Thymus (tissue), 11 donors: ENCODE results near the gene ITGA6. TPM values are rescaled to one million over a fixed set of nuclear protein-coding genes. Genes with fewer than 3 reads are reported as not detected.

Experiments used
- DNase-seq, 9 donors: peaks; one replicate each; pipeline ENCODE4 v3.0.0-alpha.2; 2013; ENCODE audit warnings: low spot score in 9 of 9, low read depth in 6 of 9, missing footprints in 1 of 9
- H3K27ac ChIP-seq, 2 donors: one replicate each; pipeline ENCODE4 v1.5.1; 2013; ENCODE audit warnings: control low read depth in 1 of 2, low read depth in 1 of 2, low read length in 1 of 2, mild to moderate bottlenecking in 1 of 2, moderate library complexity in 1 of 2
- H3K27me3 ChIP-seq, 2 donors: one replicate each; pipeline ENCODE4 v1.5.1; 2013; ENCODE audit warnings: low read length in 1 of 2; ENCODE audit not compliant: control insufficient read depth in 2 of 2, insufficient read depth in 1 of 2
- H3K36me3 ChIP-seq, 2 donors: one replicate each; pipeline ENCODE4 v1.5.1; 2013; ENCODE audit warnings: low read length in 1 of 2, mild to moderate bottlenecking in 1 of 2, moderate library complexity in 1 of 2; ENCODE audit not compliant: control insufficient read depth in 2 of 2, insufficient read depth in 2 of 2
- H3K4me1 ChIP-seq, 2 donors: one replicate each; pipeline ENCODE4 v1.5.1; 2013; ENCODE audit warnings: low read length in 2 of 2; ENCODE audit not compliant: control insufficient read depth in 2 of 2, insufficient read depth in 2 of 2
- H3K4me3 ChIP-seq, 2 donors: one replicate each; pipeline ENCODE4 v1.5.1; 2013; ENCODE audit warnings: low read length in 2 of 2, control low read depth in 1 of 2, mild to moderate bottlenecking in 1 of 2
- H3K9me3 ChIP-seq, 2 donors: one replicate each; pipeline ENCODE4 v1.5.1; 2013; ENCODE audit warnings: low read length in 1 of 2, mild to moderate bottlenecking in 1 of 2; ENCODE audit not compliant: control insufficient read depth in 2 of 2, insufficient read depth in 1 of 2
- WGBS: extraction: QIAGEN DNeasy Blood & Tissue Kit; methylation state at CpG from one replicate; pipeline ENCODE4 v1.1.7; 2013; 5-methylcytosine and 5-hydroxymethylcytosine counted together
- polyA plus RNA-seq: library from polyadenylated mRNA; stranded (reverse); fragments of 200-250 nt; gene quantifications from one replicate; pipeline ENCODE4 v1.2.3, GENCODE V29; 2013
- total RNA-seq: library from RNA; stranded (reverse); fragments of 120-200 nt; gene quantifications from one replicate; pipeline ENCODE4 v1.2.4, GENCODE V29; 2013
- donor health status: healthy.

The ITGA6 gene
- total and polyA plus RNA-seq, 2 donors, result 27.3 to 38.2 TPM

DNA sequence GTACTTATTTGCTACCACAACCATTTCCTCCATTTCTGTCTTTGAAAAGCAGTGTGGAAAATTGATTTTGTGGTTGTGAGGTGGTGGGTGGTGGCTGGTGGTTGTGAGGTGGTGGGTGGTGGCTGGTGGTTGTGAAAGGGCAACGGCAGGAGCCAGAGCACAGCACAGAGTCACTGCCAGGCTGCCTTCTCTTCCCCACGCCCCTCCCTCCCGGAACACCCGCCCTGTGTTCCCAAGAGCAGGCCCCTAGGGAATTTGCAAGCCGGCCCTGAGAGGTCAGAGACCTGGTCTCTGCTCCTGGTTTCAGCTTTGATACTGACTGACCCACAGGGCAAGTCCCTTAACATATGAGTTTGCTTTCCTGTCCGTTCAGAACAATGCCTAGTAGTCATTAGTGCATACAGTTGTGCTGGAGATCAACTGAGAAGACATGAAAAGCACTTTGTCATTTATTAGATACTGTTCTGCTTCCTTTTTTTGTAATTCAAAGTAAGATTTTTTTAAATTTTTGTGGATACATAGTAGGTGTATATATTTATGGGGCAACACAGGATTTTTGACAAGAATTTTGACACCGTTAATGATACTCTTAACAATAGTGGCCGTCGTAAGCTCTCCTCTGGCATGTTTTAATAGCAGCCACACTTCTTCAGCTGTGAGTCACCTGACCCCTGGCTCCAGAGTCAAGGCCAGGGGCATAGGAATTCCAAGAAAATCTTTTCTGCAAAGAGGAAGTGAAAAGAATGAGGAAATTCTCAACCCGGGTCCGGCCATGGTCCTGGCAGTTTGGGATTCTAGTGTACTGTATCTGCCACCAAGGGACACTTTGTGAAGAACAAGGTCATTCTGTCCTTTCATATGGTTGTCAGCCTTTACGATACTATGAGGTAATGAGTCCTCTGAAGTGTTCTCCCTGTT is 53.2 kb downstream of the ITGA6 start:
- Histone ChIP-seq H3K27me3 (no peaks in the 10 kb centered on the region), H3K27ac (no peak overlapping the region), H3K4me1 (no peaks in the 10 kb centered on the region), H3K9me3 (no peaks in the 10 kb centered on the region), H3K36me3 (peaks cover 17 to 40% of the 10 kb centered on the region in 2 donors), H3K4me3 (no peak overlapping the region)
- DNase-seq, result no peak
- WGBS, result 88% methylated on average over 12 of the region's 12 CpGs

DNA sequence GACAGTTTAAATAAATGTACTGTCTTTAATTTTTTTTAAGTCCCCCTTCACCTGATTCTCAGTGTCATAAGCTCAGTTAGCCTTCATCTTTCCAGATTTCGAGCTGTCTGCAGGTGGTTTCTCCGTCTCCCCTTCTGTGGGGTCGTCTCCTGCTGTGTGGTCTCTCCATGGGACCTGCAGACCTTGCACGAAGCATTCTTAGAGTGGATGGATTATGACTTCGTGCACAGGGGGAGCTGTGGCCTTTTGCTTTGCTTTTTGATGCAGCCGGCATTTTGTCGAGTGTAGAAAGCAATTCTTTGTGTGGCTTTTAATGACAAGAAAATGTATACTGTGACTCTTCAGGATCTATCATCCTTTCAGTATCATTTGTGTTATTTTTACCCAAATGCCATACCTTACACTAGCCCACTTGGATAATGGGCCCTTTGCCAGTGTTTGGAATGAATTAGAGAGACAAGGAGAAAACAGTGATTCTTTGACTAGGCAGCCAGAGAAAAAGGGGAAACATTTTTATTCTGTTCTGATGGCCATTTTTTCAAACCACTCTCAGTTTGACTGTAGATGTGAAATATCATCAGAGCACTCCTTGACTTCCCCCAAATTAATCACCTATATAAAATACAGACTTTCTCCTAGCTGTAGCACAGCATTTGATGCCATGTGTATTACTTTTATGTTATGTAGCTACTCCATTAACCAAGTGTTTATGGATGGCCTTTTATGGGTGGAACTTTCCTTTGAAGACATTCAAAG is 54.3 kb downstream of the ITGA6 start:
- Histone ChIP-seq H3K4me1 (no peaks in the 10 kb centered on the region), H3K4me3 (no peak overlapping the region), H3K36me3 (peaks cover 17 to 43% of the 10 kb centered on the region in 2 donors), H3K27ac (no peak overlapping the region), H3K9me3 (no peaks in the 10 kb centered on the region), H3K27me3 (no peaks in the 10 kb centered on the region)
- WGBS, result 96% methylated on average over 7 of the region's 7 CpGs
- no peak for DNase-seq

DNA sequence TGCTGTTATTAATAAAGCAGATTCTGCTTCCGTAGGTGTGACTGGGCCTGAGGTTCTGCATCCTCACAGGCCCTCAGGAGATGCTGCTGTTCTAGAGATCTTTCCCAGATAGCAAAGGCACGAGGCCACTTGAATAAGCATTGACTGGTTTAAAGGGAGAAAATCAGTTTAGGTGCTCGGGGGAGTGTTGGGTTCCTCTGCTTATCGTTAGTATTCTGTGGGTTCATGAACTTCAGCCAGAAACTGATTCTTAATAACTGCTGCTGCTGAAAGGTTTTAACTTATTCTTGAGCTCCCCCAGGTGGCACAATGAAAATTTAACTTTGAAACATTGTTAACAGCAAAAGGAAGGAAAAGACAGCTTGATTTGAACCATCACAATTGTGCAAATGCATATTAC is 56.9 kb downstream of the ITGA6 start:
- Histone ChIP-seq H3K36me3 (peaks cover 22 to 51% of the 10 kb centered on the region in 2 donors), H3K9me3 (no peaks in the 10 kb centered on the region), H3K27me3 (no peaks in the 10 kb centered on the region), H3K27ac (no peak overlapping the region), H3K4me3 (no peak overlapping the region), H3K4me1 (no peaks in the 10 kb centered on the region)
- 64% methylated on average over 4 of the region's 4 CpGs for WGBS
- DNase-seq, result peak in 3 of 9 donors; percentile 30 to 73 (median 34)

DNA sequence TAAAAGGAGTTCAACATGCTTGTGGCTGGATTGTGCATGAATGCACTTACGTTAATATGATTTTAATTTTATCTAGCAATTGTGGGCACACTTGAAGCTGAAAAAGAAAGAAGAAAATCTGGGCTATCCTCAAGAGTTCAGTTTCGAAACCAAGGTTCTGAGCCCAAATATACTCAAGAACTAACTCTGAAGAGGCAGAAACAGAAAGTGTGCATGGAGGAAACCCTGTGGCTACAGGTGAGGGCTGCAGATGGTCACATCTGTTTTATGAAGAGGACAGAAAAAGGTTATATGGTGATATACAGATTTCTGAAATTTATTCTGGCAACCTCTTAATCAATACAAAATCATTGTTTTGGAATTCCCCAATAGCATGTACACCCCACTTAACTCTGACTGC is 57.3 kb downstream of the ITGA6 start:
- Histone ChIP-seq H3K27ac (no peak overlapping the region), H3K9me3 (no peaks in the 10 kb centered on the region), H3K36me3 (peaks cover 23 to 51% of the 10 kb centered on the region in 2 donors), H3K4me3 (no peak overlapping the region), H3K4me1 (no peaks in the 10 kb centered on the region), H3K27me3 (no peaks in the 10 kb centered on the region)
- WGBS, result 97% methylated on average over 2 of the region's 2 CpGs
- DNase-seq, result no peak

DNA sequence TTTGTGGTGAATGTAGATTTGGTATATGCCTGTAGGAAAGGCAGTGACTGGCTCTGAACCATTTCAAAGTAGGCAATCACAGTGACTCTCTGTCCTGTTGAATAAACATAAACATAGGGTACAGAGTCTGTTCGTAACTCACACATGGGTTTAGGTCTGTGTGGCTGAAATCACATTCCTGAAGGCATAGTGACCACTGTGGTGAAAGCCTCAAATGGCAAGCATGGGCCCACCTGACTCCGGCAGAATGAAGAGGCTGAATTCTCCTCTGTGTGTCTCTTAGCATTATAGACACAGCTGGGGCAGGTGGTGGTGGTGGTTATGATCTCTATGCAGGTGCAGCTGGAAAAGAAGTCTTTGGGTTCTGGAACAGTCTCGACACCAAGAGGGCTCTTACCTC is 61.2 kb downstream of the ITGA6 start:
- Histone ChIP-seq H3K27ac (no peak overlapping the region), H3K9me3 (no peaks in the 10 kb centered on the region), H3K4me3 (no peak overlapping the region), H3K36me3 (peaks cover 37 to 70% of the 10 kb centered on the region in 2 donors), H3K4me1 (no peaks in the 10 kb centered on the region), H3K27me3 (no peaks in the 10 kb centered on the region)
- WGBS, result 97% methylated on average over 3 of the region's 3 CpGs
- DNase-seq, result no peak

DNA sequence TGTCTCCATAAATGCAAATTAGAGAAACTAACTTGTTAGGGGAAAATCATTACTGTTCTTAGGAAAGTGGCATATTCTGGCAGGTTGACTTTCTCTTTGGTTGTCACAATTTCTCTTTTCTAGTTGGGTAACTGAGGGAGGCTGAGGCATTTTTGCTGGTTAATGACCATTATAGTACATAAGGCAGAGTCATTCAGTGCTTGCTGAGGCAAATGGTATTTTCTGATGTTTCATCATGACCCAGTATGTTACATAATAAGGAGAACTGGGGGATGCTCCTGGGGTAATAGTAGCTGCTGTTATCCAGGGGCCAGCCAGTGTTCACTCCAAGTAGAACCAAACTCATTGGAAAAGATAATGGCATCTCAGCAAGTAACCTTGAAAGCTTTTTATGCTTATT is 62.3 kb downstream of the ITGA6 start:
- Histone ChIP-seq H3K9me3 (no peaks in the 10 kb centered on the region), H3K4me3 (no peak overlapping the region), H3K4me1 (no peaks in the 10 kb centered on the region), H3K27me3 (no peaks in the 10 kb centered on the region), H3K36me3 (peaks cover 37 to 71% of the 10 kb centered on the region in 2 donors), H3K27ac (no peak overlapping the region)
- no peak for DNase-seq

DNA sequence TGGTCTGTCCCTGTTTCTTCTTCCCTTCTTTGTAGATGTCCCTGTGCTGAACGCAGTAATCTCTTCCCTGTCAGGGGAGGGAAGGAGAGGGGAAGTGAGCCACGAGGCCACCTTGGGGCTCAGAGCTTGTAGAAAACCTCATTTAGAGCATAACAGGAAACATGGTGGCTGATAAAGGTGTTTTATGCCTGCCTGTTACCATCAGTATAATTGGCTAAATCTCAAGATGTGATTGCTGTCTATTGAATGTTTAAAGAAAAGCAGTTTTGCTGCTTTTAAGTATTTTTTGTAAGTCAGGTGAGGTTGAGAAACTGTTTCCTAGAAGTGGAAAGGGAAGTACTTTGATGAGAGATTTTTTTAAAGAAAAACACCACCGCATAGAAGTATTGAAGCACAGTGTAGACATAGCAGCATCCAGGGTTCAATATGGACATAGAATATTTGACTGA is 68.8 kb downstream of the ITGA6 start:
- 19% methylated on average over 3 of the region's 3 CpGs for WGBS
- Histone ChIP-seq H3K36me3 (peaks cover 23 to 42% of the 10 kb centered on the region in 2 donors), H3K4me1 (no peaks in the 10 kb centered on the region), H3K4me3 (no peak overlapping the region), H3K27me3 (no peaks in the 10 kb centered on the region), H3K9me3 (no peaks in the 10 kb centered on the region), H3K27ac (peak overlapping the region in 1 of 2 donors; percentile 60)
- peak in 6 of 9 donors; percentile 11 to 68 (median 25) for DNase-seq

DNA sequence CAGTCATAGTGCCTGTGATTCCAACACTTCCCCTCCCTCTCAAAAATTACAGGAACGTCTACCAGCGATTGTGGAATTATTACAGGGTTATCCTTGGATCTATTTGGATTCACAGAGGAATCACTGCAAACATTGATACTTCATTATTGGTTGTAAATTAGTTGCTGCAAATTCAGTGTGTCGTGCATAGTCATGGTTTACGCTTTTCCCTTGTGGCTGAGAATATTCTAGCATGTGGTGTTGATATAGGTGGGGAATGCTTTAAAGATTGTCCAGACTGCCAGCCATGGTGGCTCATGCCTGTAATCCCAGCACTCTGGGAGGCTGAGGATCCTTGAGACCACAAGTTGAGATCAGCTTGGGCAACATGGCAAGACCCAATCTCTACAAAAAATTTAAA is 79.8 kb downstream of the ITGA6 start:
- Histone ChIP-seq H3K4me1 (no peaks in the 10 kb centered on the region), H3K36me3 (peaks cover 5 to 17% of the 10 kb centered on the region in 2 donors), H3K27me3 (no peaks in the 10 kb centered on the region), H3K4me3 (no peak overlapping the region), H3K9me3 (peaks cover 0 to 5% of the 10 kb centered on the region in 2 donors), H3K27ac (no peak overlapping the region)
- DNase-seq, result no peak
- 98% methylated on average over 4 of the region's 4 CpGs for WGBS

DNA sequence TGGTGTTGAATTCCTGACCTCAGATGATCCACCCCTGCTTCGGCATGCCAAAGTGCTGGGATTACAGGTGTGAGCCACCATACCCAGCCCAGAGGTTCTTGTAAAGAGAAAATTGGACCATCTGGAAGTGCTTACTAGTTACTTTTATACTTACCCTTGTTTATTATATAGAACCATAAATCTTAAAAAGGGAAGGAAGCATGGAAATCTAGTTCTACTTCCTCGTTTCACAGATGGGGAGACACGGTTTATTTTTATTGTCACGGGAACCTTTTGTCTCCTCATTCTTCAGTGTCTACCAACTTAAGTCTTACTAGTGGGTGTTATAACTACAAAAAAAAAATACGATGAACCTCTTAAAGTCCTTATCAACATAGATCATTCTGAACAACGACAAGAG is 82.7 kb downstream of the ITGA6 start:
- peaks cover 0 to 2% of the 10 kb centered on the region in 2 donors for H3K36me3 ChIP-seq
- no peaks in the 10 kb centered on the region for H3K4me1 ChIP-seq
- no peak overlapping the region for H3K4me3 ChIP-seq
- H3K27ac ChIP-seq, result no peak overlapping the region
- WGBS, result 21% methylated on average over 6 of the region's 6 CpGs
- DNase-seq, result no peak
- peaks cover 2 to 23% of the 10 kb centered on the region in 2 donors for H3K9me3 ChIP-seq
- no peaks in the 10 kb centered on the region for H3K27me3 ChIP-seq
